Astrocyte (in vitro differentiated cells and primary cell): ENCODE data around the gene SLC39A10. TPM values are rescaled to one million over a fixed set of nuclear protein-coding genes. Genes with fewer than 3 reads are reported as not detected.

Source experiments
- DNase-seq: peaks from one replicate; pipeline ENCODE4 v3.0.0-alpha.2; 2010; ENCODE audit warnings: low read depth
- FAIRE-seq: peaks from 2 replicates; lab custom pipeline; 2011; peaks lifted over from hg19 to GRCh38; lab: Jason Lieb, UNC
- H2AFZ ChIP-seq: 2 replicates; pipeline ENCODE4 v1.6.0; 2012; ENCODE audit warnings: low read depth, low read length, inconsistent platforms
- H3K27ac ChIP-seq: 2 replicates; pipeline ENCODE4 v1.5.1; 2011; ENCODE audit warnings: low read depth, low read length, inconsistent platforms
- H3K27me3 ChIP-seq: 2 replicates; pipeline ENCODE4 v1.6.0; 2011; ENCODE audit warnings: low read length, inconsistent platforms; ENCODE audit not compliant: insufficient read depth
- H3K36me3 ChIP-seq: 2 replicates; pipeline ENCODE4 v1.5.1; 2011; ENCODE audit warnings: low read length, inconsistent platforms; ENCODE audit not compliant: insufficient read depth
- H3K4me1 ChIP-seq: 2 replicates; pipeline ENCODE4 v1.5.1; 2011; ENCODE audit warnings: low read length, inconsistent platforms; ENCODE audit not compliant: insufficient read depth
- H3K4me2 ChIP-seq: 2 replicates; pipeline ENCODE4 v1.6.0; 2012; ENCODE audit warnings: low read length, inconsistent platforms
- H3K4me3 ChIP-seq: 2 replicates; pipeline ENCODE4 v1.5.1; 2011; ENCODE audit warnings: low read depth, mild to moderate bottlenecking, low read length, inconsistent platforms; ENCODE audit not compliant: insufficient read depth
- H3K79me2 ChIP-seq: 2 replicates; pipeline ENCODE4 v1.6.0; 2012; ENCODE audit warnings: mild to moderate bottlenecking, low read length, inconsistent platforms; ENCODE audit not compliant: insufficient read depth
- H3K9ac ChIP-seq: 2 replicates; pipeline ENCODE4 v1.6.0; 2012; ENCODE audit warnings: mild to moderate bottlenecking, low read length, inconsistent platforms
- H3K9me3 ChIP-seq: 2 replicates; pipeline ENCODE4 v1.5.1; 2012; ENCODE audit warnings: low read depth, mild to moderate bottlenecking, low read length, inconsistent platforms; ENCODE audit not compliant: insufficient read depth
- H4K20me1 ChIP-seq: 2 replicates; pipeline ENCODE4 v1.6.0; 2012; ENCODE audit warnings: low read length, inconsistent platforms; ENCODE audit not compliant: insufficient read depth
- H3K27ac Mint-ChIP-seq: one replicate; pipeline ENCODE4 v1.8.0; 2021; ENCODE audit warnings: mild to moderate bottlenecking, mixed read lengths; ENCODE audit not compliant: unreplicated experiment
- H3K27me3 Mint-ChIP-seq: one replicate; pipeline ENCODE4 v1.8.0; 2021; ENCODE audit warnings: low read depth, mixed read lengths; ENCODE audit not compliant: unreplicated experiment
- H3K36me3 Mint-ChIP-seq: one replicate; pipeline ENCODE4 v1.8.0; 2021; ENCODE audit warnings: low read depth, mixed read lengths; ENCODE audit not compliant: unreplicated experiment
- H3K4me1 Mint-ChIP-seq: one replicate; pipeline ENCODE4 v1.8.0; 2021; ENCODE audit warnings: low read depth, mixed read lengths; ENCODE audit not compliant: unreplicated experiment
- H3K4me3 Mint-ChIP-seq: one replicate; pipeline ENCODE4 v1.8.0; 2021; ENCODE audit warnings: mild to moderate bottlenecking, moderate library complexity, mixed read lengths; ENCODE audit not compliant: unreplicated experiment
- H3K9me3 Mint-ChIP-seq: one replicate; pipeline ENCODE4 v1.8.0; 2021; ENCODE audit warnings: mild to moderate bottlenecking, mixed read lengths; ENCODE audit not compliant: unreplicated experiment
- CTCF ChIP-seq: IDR thresholded peaks from 2 replicates; pipeline ENCODE4 v1.5.1; 2011; ENCODE audit warnings: low read depth, mild to moderate bottlenecking, inconsistent platforms, low read length, moderate library complexity; ENCODE audit not compliant: insufficient read depth
- EZH2 ChIP-seq: IDR thresholded peaks from 2 replicates; pipeline ENCODE4 v1.6.1; 2012; ENCODE audit warnings: mild to moderate bottlenecking, low read length, inconsistent platforms; ENCODE audit not compliant: insufficient read depth
- total RNA-seq: library from RNA; stranded (reverse); gene quantifications from 2 replicates; pipeline ENCODE4 v1.2.1, GENCODE V29; 2021

SLC39A10 gene
- total RNA-seq, 1 donor from 2014 or later: 96.2 TPM

GRCh38 chr2:195734395-195734794 lies 77.4 kb downstream of the SLC39A10 start:
- FAIRE-seq (no peak), DNase-seq (no peak)
- Histone ChIP-seq H3K27ac (no peak overlapping the region), H3K4me1 (no peaks in the 10 kb centered on the region), H3K9ac (no peak overlapping the region), H3K9me3 (no peaks in the 10 kb centered on the region), H3K27me3 (no peaks in the 10 kb centered on the region), H3K4me2 (no peak overlapping the region), H3K36me3 (peaks cover 2% of the 10 kb centered on the region), H3K79me2 (no peaks in the 10 kb centered on the region), H3K4me3 (no peak overlapping the region), H2AFZ (no peak overlapping the region), H4K20me1 (no peaks in the 10 kb centered on the region)
- no peaks in the 10 kb centered on the region for H3K4me1 Mint-ChIP-seq
- TF ChIP-seq CTCF (no peak), EZH2 (no peak)
- H3K27ac Mint-ChIP-seq: no peak overlapping the region
- no peaks in the 10 kb centered on the region for H3K27me3 Mint-ChIP-seq
- no peaks in the 10 kb centered on the region for H3K9me3 Mint-ChIP-seq
- peaks cover 10% of the 10 kb centered on the region for H3K36me3 Mint-ChIP-seq
- H3K4me3 Mint-ChIP-seq: no peak overlapping the region

GRCh38 chr2:195734931-195735330 lies 77.9 kb downstream of the SLC39A10 start:
- FAIRE-seq (no peak), DNase-seq (no peak)
- Histone ChIP-seq H3K4me3 (no peak overlapping the region), H3K27me3 (no peaks in the 10 kb centered on the region), H3K79me2 (no peaks in the 10 kb centered on the region), H3K9ac (no peak overlapping the region), H3K27ac (no peak overlapping the region), H2AFZ (no peak overlapping the region), H3K4me1 (no peaks in the 10 kb centered on the region), H4K20me1 (no peaks in the 10 kb centered on the region), H3K9me3 (no peaks in the 10 kb centered on the region), H3K36me3 (peaks cover 2% of the 10 kb centered on the region), H3K4me2 (no peak overlapping the region)
- no peaks in the 10 kb centered on the region for H3K4me1 Mint-ChIP-seq
- peaks cover 6% of the 10 kb centered on the region for H3K36me3 Mint-ChIP-seq
- no peaks in the 10 kb centered on the region for H3K9me3 Mint-ChIP-seq
- H3K27me3 Mint-ChIP-seq: no peaks in the 10 kb centered on the region
- H3K27ac Mint-ChIP-seq: no peak overlapping the region
- H3K4me3 Mint-ChIP-seq: no peak overlapping the region
- TF ChIP-seq EZH2 (no peak), CTCF (no peak)

GRCh38 chr2:195735347-195735746 lies 78.3 kb downstream of the SLC39A10 start:
- H3K79me2 ChIP-seq: no peaks in the 10 kb centered on the region
- peaks cover 4% of the 10 kb centered on the region for H3K36me3 Mint-ChIP-seq
- no peak overlapping the region for H3K9ac ChIP-seq
- H3K4me1 Mint-ChIP-seq: no peaks in the 10 kb centered on the region
- no peaks in the 10 kb centered on the region for H3K9me3 ChIP-seq
- DNase-seq (no peak), FAIRE-seq (no peak)
- no peak overlapping the region for H3K4me3 ChIP-seq
- TF ChIP-seq CTCF (no peak), EZH2 (no peak)
- H3K4me1 ChIP-seq: no peaks in the 10 kb centered on the region
- H3K27me3 Mint-ChIP-seq: no peaks in the 10 kb centered on the region
- no peaks in the 10 kb centered on the region for H4K20me1 ChIP-seq
- no peak overlapping the region for H3K4me3 Mint-ChIP-seq
- no peak overlapping the region for H3K4me2 ChIP-seq
- H3K9me3 Mint-ChIP-seq: no peaks in the 10 kb centered on the region
- H3K27me3 ChIP-seq: no peaks in the 10 kb centered on the region
- peaks cover 2% of the 10 kb centered on the region for H3K36me3 ChIP-seq
- H2AFZ ChIP-seq: no peak overlapping the region
- no peak overlapping the region for H3K27ac ChIP-seq
- no peak overlapping the region for H3K27ac Mint-ChIP-seq
